Upper lobe of right lung (tissue), 1 donor: ENCODE data around the gene PPP6R2. TPM values are rescaled to one million over a fixed set of nuclear protein-coding genes. Genes with fewer than 3 reads are reported as not detected.

Source experiments
- total RNA-seq: library from RNA; stranded (reverse); fragmentation: NEBNext Ultra II Directional; extraction: Animal tissue kit (Norgen Biotek cat#: 25700); gene quantifications from one replicate; pipeline ENCODE4 v1.2.1, GENCODE V29; 2021
- donor health status: DM: no; HTN: yes; CAD: no; lungs with severe emphysema.

Gene PPP6R2
- total RNA-seq, 1 donor from 2014 or later, result 54.0 TPM

Other genes with a start within 250 kb of the PPP6R2 start
- gene PANX2, start 172.6 kb upstream of the PPP6R2 start, total RNA-seq, result 3.0 TPM
- gene TRABD, start 157.4 kb upstream of the PPP6R2 start, total RNA-seq, result 36.5 TPM
- gene SELENOO, start 142.3 kb upstream of the PPP6R2 start, total RNA-seq, result 17.6 TPM
- 51.3 TPM for gene TUBGCP6, start 98.3 kb upstream of the PPP6R2 start, total RNA-seq
- 48.9 TPM for gene HDAC10, start 92.1 kb upstream of the PPP6R2 start, total RNA-seq
- gene MAPK12, start 81.6 kb upstream of the PPP6R2 start, total RNA-seq, result 22.2 TPM
- 26.1 TPM for gene MAPK11, start 72.9 kb upstream of the PPP6R2 start, total RNA-seq
- gene PLXNB2, start 35.7 kb upstream of the PPP6R2 start, total RNA-seq, result 308 TPM
- gene DENND6B, start 16.3 kb upstream of the PPP6R2 start, total RNA-seq, result 9.3 TPM
- 69.4 TPM for gene SBF1, start 131.7 kb downstream of the PPP6R2 start, total RNA-seq
- gene ADM2, start 138.2 kb downstream of the PPP6R2 start, total RNA-seq, result 2.6 TPM
- not detected for gene MIOX, start 143.5 kb downstream of the PPP6R2 start, total RNA-seq
- gene LMF2, start 164.4 kb downstream of the PPP6R2 start, total RNA-seq, result 65.8 TPM
- 51.8 TPM for gene NCAPH2, start 164.9 kb downstream of the PPP6R2 start, total RNA-seq
- gene SCO2, start 182.3 kb downstream of the PPP6R2 start, total RNA-seq, result 3.1 TPM
- 122 TPM for gene TYMP, start 186.7 kb downstream of the PPP6R2 start, total RNA-seq
- gene KLHDC7B, start 202.6 kb downstream of the PPP6R2 start, total RNA-seq, result 0.69 TPM
- not detected for gene SYCE3, start 219.6 kb downstream of the PPP6R2 start, total RNA-seq
- 12.7 TPM for gene CPT1B, start 235.1 kb downstream of the PPP6R2 start, total RNA-seq
- gene CHKB, start 239.5 kb downstream of the PPP6R2 start, total RNA-seq, result 66.7 TPM